ENCODE data around the gene AADACL4.

AADACL4 gene

DNA sequence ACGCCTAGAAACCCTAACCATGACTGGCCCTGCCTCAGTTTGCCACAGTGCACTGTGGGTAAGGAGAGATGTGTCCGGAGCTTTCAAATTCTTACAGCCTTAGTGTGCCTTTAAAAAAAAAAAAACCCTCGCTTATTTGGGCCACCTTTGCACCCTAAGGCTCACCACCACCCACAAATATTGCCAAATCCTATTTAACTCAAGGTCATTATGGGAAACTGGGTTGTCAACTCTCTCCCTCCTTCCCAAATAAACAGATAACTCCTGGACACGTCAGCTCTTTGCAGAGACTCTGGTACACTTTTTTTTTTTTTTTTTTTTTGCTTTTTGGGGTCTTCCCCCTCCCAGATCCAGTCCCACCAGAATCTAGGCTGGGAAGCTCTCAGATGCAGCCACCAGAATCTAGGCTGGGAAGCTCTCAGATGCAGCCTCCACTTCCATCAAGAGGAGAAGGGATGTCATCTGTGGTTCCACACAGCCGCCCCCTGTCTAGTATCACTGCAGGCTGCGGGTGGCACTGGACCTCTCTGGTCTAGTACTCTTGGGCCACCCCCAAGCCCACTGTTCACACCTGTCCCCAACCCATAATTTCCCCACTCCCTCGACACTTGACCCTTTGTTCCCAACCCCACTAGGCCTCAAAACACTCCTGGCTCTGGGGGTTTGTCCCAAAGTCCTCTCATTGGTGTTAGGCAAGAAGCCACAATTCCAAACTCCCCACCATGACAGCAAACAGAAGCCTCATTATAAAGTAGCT is 29.3 kb upstream of the AADACL4 start:
- DNase-seq: no peak

DNA sequence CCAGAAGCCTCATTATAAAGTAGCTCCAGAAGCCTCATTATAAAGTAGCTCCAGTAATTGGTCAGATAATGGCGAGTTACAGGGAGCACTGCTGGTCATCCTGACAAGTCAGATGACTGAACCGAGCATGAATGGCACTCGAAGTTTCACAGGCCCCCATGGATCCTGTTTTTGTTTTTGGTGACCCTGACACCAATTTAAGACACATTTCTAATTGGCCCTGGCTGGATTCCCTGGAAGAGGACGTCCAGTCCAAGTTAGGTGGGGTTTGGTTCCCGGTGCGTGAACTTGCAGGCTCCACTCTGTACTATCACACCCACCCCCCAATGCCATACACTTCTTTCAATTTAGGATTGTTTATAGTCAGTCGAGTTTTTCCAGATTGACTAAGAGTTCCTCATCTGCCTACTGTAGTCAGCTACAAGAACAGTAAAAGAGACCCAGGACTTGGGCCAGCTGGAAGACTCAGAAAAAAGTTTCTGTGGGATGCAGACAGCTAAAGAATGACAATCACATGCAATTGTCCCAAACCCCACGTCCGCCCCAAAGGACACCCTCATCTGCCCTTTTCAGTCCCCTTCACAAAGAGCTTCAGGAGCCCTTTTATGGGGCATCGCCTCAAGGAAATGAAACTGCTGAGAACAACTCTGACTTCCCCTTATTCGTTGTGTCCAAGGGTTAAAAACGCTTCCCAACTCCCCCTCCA is 28.6 kb upstream of the AADACL4 start:
- DNase-seq: no peak

GRCh38 chr1:12615865-12616708 is 27.8 kb upstream of the AADACL4 start:
- no peak for DNase-seq

DNA sequence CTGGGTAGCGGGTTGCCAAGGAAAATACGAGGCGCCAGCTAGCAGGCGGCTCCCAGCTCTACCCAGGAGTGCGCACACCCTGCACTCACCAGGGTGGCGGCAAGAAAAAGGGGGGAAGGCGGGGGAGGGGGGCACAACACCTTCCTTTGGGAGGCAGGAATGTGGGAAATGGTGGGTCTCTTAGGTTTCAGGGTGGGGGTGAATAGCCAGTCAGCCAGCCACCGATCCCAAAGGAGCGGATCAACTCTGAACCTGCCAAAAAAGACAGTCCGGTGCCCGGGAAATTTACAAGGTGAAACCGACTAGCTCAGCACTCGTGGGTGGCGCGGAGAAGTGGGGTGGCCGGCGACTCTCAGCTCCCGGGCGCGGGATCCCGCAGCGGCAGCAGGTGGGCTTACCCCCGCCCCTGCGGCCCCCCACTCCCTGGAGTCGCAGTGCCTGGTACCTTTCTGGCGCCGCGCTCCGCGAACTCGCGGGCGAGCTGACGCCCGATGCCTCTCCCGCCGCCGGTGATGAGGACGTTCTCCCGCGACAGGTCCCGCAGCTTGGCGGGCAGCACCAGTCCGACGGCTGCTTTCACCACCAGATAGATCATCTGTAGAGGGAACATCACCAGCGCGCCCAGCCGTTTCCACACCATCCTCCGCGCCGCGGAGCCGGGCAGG is 27.0 kb upstream of the AADACL4 start:
- peak; percentile 38 for DNase-seq

DNA sequence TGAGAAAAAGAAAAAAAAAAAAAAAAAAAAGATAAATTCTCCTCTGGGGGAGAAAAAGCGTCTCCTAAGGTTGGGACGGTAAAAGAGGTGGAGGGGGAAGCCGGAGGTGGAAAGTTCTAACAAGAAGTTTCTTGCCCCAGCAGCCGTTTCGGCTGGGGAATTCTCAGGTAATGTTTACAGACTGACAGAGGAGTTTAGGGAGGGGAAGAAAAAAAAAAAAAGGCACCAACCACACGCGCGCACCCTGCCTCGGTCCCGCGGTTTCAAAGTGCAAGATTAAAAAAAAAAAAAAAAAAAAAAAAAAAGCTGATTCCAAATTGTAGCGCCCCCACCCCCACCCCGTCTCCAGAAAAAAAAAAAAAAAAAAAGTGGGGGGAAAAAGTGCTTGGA is 26.4 kb upstream of the AADACL4 start:
- no peak for DNase-seq

DNA sequence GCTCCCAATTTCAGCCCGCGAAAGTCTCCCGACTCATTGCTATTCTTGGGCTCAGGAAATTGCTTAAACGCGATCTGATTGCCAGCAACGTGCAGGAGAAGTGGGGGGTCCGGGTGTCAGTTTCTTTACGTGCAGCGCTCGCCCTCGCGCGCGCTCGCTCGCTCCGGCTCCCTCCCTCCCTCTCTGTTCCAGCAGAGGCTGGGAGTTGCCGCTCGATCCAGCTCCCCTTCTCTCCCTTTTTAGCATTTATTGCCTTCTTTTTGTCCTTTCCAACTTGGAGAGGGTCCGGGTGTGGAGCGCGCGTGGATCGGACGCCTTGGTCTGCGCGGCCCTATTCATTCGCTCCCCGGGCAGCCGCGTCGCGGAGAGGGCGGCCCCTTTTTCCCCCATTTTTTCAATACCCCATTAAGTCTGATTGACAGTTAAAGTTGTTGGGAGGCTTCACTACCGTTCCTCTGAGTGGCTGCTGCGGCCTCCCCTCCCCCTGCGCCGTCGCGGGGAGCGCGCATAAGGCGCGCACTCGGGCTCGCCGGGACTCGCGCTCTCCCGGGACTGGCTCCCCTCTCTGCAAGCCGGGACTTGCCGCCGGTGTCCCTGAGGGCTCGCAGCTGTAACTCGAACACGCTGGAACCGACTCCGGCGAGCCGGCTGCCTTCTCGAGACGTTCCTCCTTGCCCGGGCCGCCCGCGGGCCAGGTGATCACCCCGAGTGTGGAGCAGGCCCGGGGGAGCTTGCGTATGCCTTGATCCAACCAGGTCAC is 25.8 kb upstream of the AADACL4 start, which contains the start of gene DHRS3:
Gene DHRS3 (minus strand): TSS at position 310 of the 760 bp plus-strand sequence. CDS start 862 bp downstream, outside the sequence.
- DNase-seq: peak; percentile 66

- DNase-seq: no peak
Measured at GRCh38 chr1:12618661-12618964, 25.3 kb upstream of the AADACL4 start.

- DNase-seq: peak; percentile 80
Measured at GRCh38 chr1:12618965-12619791, 24.7 kb upstream of the AADACL4 start.

GRCh38 chr1:12619792-12620487 is 23.9 kb upstream of the AADACL4 start:
- peak; percentile 75 for DNase-seq

- DNase-seq: no peak
Measured at GRCh38 chr1:12620488-12620865, 23.4 kb upstream of the AADACL4 start.

- no peak for DNase-seq
Measured at GRCh38 chr1:12620931-12621330, 23.0 kb upstream of the AADACL4 start.

DNA sequence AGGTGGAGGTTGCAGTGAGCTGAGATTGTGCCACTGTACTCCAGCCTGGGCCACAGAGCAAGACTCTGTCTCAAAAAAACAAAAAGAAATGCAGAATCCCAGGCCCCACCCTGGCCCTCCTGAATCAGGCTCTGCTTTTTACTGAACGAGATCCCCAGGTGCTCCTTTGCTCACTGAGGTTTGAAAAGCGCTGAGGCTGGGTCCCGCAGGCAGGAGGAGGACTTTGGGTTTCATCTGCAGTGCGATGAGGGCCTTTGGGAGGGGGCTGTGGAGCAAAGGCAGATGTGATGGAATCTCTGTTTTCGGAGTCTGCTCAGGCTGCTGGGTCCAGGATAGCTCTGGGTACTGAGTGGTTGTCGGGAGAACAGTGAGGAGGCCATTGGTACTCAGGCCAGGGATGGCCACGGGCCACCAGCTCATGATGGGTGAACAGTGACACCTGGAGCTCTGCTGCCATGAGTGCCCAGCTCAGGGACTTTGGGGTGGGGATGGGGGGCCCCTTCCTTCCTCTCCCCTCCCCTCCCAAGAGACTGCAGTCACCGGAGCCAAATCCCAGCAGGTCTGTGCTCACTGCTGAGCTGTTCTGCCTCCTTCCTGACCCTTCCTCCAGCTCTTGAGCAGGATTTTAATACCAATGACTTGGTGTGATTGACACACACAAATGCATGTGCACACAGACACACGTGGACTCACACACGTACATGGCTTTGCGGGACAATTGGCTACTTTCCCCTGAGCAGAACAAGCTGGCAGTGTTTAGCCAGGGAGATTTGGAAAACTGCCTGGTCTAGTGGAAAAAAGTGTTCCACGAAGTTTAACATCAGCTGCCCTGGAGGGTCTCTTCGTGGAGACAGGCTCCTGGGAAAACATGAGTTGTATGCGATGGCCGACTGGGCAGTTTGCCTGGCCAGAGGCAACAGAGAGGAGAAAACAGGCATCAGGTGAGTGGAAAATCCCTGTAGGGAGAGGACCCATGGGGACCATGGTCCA is 22.2 kb upstream of the AADACL4 start:
- DNase-seq: no peak

DNA sequence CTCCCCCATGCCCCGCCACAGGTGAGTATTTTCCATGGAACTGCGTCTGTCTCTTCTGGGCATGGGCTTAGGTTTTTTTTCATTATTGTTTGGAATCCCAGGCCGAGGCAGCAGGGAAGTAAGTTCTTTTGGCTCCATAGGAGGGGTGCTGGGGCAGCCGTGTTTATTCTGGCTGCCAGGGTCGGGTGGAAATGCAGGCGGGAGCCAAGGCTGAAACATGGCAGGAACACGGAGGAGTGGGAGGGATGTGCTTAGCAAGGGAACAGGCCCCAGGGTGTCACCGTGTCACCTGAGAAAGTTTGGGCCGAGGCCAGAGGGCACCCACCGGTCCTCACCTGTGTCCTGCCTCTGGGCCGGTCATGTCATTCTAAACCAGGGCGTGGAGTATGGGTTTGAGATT is 21.4 kb upstream of the AADACL4 start:
- DNase-seq: no peak

GRCh38 chr1:12625276-12625675 is 18.6 kb upstream of the AADACL4 start:
- no peak for DNase-seq

GRCh38 chr1:12626888-12627287 is 17.0 kb upstream of the AADACL4 start:
- no peak for DNase-seq

DNA sequence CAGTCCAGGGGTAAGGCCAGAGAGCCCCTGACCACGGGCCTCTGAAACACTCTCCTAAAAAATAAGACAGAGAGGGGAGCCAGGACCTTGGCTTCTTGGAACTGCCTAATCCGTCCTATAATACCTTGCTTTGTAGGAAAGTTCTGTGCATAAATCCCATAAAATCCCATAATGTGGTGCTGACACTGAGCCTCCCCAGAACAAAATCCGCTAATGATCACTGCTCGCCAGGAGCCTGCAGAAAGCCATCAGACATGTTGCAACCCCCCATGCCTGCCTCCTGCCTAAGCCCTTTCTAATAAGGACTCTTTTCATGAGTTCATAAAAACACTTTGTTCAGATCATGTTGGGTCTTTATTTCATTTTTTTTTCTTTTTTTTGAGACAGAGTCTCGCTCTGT is 16.6 kb upstream of the AADACL4 start:
- DNase-seq: no peak

DNA sequence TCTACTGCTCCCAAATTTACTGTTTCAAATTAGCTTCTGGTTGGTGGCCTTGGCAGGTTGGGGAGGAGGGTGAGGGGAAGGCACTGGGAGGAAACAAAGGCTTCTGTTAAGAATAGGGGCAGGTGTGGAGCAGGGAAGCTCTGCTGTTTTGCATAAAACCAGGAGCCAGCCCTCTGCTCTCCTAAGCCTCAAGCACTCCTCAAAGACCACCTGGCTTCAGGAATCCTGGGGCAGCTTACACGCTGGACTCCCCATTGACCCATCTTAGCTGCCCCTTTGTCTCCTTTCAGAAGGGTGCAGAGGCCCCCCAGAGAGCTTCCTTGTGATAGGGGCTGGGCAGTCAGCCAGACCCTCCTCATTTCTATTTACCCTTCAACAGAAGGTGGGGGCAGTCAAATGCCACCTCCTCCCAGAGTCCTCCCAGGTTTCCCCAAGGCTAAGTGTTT is 14.4 kb upstream of the AADACL4 start:
- DNase-seq: no peak

DNA sequence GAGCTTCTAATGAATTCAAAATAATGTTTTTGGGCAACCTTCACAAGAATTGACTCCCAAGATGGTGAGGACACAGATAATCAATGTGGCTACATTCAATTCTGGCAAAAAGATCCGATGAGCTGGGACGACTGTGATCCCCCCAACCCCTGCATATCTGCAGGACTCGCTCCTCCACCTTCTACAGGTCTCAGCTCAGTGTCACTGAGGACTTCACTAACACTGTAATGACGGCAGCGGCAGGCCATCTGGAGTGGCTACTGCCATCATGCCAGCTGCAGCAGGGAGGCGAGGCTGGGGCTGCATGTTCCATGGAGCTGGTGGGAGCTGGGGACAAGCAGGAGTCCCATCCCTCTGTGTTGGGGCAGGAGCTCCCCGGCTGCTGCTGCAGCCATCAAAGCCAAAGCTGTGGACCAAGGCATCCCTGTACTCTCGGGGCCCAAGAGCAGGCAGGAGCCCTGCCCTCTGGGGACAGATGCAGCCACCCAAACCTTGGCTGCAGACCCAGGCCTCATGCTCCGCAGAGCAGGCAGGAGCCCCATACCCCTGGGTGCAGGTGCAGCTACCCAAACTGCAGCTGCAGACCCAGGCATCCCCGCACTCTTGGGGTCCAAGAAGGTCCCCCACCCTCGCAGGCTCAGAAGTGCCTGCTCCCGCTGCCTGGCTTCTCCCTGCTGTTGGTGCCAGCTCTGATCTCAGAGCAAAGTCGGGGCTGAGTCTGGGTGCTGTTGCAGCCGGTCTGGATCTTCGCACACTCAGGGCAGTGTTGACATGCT is 13.7 kb upstream of the AADACL4 start:
- DNase-seq: no peak

All from stimulated activated CD4-positive, alpha-beta T cell treated with anti-CD3 and anti-CD28 coated beads, Interleukin-1b, Interleukin-23, amount 100 ng/mL, for 48 hours (primary cell).